AG04450 (cell line): ENCODE measurements around the gene SRP14. TPM values are rescaled to one million over a fixed set of nuclear protein-coding genes. Genes with fewer than 3 reads are reported as not detected.

ENCODE experiments used
- CTCF ChIA-PET: fragments of 300-600, 350-600 bp; formaldehyde crosslinking; extraction: SDS; loops from one replicate; lab custom pipeline; 2022; ENCODE audit warnings: antibody characterized with exemption, inconsistent platforms; lab: Charles Lee
- POLR2A ChIA-PET: fragments of 350-600 bp; formaldehyde crosslinking; extraction: SDS; loops from one replicate; lab custom pipeline; 2021; ENCODE audit warnings: antibody characterized with exemption, inconsistent platforms; lab: Yijun Ruan, JAX
- DNase-seq: peaks from one replicate; pipeline ENCODE4 v3.0.0-alpha.2; 2011; ENCODE audit warnings: low read depth, low spot score
- H3K27ac ChIP-seq: one replicate; pipeline ENCODE4 v1.5.1; 2012; ENCODE audit warnings: low read depth, low read length, control low read depth
- H3K27me3 ChIP-seq: one replicate; pipeline ENCODE4 v1.6.0; 2012; ENCODE audit warnings: low read length; ENCODE audit not compliant: control insufficient read depth, insufficient read depth
- H3K4me3 ChIP-seq: 2 replicates; pipeline ENCODE4 v1.5.1; 2011; ENCODE audit warnings: mild to moderate bottlenecking, low read depth, low read length, control low read depth
- H3K9me3 ChIP-seq: 2 replicates; pipeline ENCODE4 v1.5.1; 2012; ENCODE audit warnings: low read length; ENCODE audit not compliant: control insufficient read depth, insufficient read depth
- CTCF ChIP-seq: IDR thresholded peaks from 2 replicates; pipeline ENCODE4 v1.5.1; 2011; ENCODE audit warnings: low read depth, low read length, control low read depth, inconsistent platforms
- polyA plus RNA-seq: library from polyadenylated mRNA; depleted of rRNA; stranded (reverse); fragments of >200 nt; gene quantifications from 2 replicates; pipeline ENCODE4 v1.2.3, GENCODE V29; 2011

SRP14 gene
- polyA plus RNA-seq, 1 experiment, result 559 TPM

DNA sequence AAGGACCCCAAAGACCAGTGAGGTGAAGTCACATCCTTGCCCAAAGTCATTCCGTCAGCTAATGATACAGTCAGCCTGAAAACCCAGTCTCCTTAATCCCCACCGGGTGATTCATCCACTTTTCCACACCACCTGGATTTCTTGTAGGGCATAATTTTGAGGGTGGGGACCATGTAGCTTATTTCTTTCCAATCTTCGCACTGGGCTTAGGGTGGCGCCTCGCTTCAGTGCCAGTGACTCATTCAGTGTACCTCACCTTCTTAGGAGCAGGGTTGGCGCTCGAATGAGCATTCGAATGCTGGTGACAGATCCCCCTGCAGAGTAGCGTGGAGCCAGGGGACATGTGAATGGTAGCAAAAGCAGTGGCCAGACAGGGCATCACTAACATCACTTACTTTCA is 45.7 kb upstream of the SRP14 start:
- DNase-seq, result no peak
- Histone ChIP-seq H3K9me3 (no peaks in the 10 kb centered on the region), H3K27ac (no peak overlapping the region), H3K4me3 (no peak overlapping the region), H3K27me3 (no peaks in the 10 kb centered on the region)
- ChIA-PET CTCF (interaction anchor here (1.8 kb wide), 1 partner anchor 20 kb away, joined by 4 read pairs; no protein-coding TSS in a partner anchor), POLR2A (no interaction called here)
- no peak for TF ChIP-seq CTCF

DNA sequence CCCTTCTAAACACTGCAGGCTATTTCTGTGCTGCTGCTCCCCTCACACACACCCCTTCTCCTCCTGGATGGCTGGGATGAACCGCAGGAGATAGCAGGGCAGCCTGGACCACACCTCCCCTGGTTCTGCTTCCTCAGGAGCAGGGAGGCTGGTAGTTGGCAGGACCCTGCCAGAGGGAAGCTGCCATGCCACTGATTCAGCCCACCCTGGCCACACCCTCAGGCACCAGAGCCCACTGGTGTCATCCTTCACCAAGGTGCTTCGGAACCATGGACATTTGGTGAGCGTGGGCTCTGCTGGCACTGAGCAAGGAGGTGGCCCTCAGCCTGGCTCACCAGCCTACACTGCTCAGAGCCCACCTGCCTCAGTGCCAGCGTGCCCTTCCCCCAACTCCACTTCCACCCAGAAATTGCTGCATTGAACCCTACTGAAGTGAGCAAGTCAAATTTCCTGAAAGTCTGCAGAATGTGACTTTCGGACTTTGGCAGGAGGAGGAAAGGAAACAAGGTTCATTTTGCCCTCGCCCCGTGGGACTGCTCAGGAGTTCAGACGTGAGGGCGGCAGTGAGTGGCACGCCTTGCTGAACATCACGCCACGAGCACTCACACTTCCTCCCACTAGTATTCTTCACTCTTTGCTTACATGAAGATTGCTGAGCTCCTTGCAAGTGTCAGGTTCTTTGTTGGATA is 43.4 kb upstream of the SRP14 start:
- POLR2A ChIA-PET, result interaction anchor here (1.2 kb wide), 2 partner anchors 10 to 16 kb away, joined by 5 to 6 read pairs; no protein-coding TSS in a partner anchor
- H3K27ac ChIP-seq, result peak overlapping the region; percentile 61
- H3K4me3 ChIP-seq, result no peak overlapping the region; the same call in 1 of the 2 replicates
- no peaks in the 10 kb centered on the region for H3K27me3 ChIP-seq
- CTCF ChIA-PET, result interaction anchor here (0.5 to 1.8 kb wide), 5 partner anchors 10 to 195 kb away, joined by 3 to 9 read pairs (median 4); no protein-coding TSS in a partner anchor
- no peak for DNase-seq
- no peak for TF ChIP-seq CTCF
- H3K9me3 ChIP-seq, result no peaks in the 10 kb centered on the region

DNA sequence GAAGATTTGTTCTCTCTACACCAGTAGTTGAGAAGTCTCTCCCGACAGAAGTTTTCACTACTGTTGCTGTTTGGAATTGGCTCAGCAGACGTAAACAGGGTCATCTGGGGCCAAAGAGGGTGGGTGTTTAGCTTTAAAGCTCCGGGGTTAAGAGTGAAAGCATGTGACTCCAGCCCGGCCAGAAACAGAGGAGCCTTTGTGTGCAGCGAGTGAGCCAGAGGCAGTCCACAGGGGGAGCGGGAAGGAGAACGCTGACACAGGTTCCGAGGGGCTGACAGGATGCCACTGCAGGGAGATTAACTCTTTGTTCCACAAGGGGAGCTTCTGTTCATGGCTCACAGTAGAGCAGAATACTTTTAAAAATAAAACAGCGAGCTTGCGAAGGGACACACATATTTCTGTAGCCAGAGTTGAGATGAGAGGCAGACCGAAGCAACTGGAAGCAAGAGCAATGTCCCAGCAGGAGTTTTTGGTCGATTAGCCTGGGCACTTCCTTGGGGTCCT is 42.8 kb upstream of the SRP14 start:
- peak overlapping the region; percentile 41 for H3K4me3 ChIP-seq
- TF ChIP-seq CTCF, result no peak
- no peaks in the 10 kb centered on the region for H3K27me3 ChIP-seq
- ChIA-PET POLR2A (interaction anchor here (0.8 to 1.2 kb wide), 3 partner anchors 11 to 23 kb away, joined by 3 to 6 read pairs (median 5); no protein-coding TSS in a partner anchor), CTCF (interaction anchor here (0.5 to 1.8 kb wide), 5 partner anchors 11 to 194 kb away, joined by 3 to 9 read pairs (median 4); no protein-coding TSS in a partner anchor)
- H3K9me3 ChIP-seq, result no peaks in the 10 kb centered on the region
- peak overlapping the region; percentile 61 for H3K27ac ChIP-seq
- DNase-seq, result no peak

DNA sequence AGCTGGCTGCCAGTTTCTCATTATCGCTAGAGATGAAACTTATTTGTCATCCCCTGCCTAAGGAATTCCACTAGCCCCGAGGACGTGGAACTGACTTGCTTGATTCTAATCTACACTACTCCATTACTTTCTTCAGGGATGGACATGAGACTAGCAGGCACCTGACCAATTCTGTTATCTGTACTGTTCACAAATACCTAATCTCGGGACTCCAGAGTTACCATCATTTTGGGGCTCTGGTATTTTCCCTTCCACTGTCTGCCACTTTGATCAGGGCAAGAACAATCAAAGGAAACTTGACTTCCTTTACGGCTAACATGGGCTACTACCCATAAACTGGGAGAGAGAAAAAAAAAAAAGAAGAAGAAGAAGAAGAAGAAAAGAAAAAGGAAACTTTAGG is 41.9 kb upstream of the SRP14 start:
- Histone ChIP-seq H3K27ac (peak overlapping the region; percentile 61), H3K27me3 (no peaks in the 10 kb centered on the region), H3K4me3 (no peak overlapping the region), H3K9me3 (no peaks in the 10 kb centered on the region)
- no peak for DNase-seq
- POLR2A ChIA-PET, result no interaction called here
- CTCF ChIA-PET, result interaction anchor here (1.8 kb wide), 1 partner anchor 24 kb away, joined by 9 read pairs; no protein-coding TSS in a partner anchor
- no peak for TF ChIP-seq CTCF

- POLR2A ChIA-PET, result no interaction called here
- Histone ChIP-seq H3K27ac (no peak overlapping the region), H3K9me3 (no peaks in the 10 kb centered on the region), H3K27me3 (no peaks in the 10 kb centered on the region), H3K4me3 (no peak overlapping the region)
- DNase-seq, result no peak
- TF ChIP-seq CTCF, result no peak
- CTCF ChIA-PET, result no interaction called here
Measured at GRCh38 chr15:40080104-40080503, 41.1 kb upstream of the SRP14 start.
